HepG2 (cell line): ENCODE data around the gene TMEM39A. TPM values are rescaled to one million over a fixed set of nuclear protein-coding genes. Genes with fewer than 3 reads are reported as not detected.

ENCODE experiments used
- CCDC6 ChIP-seq: sonication (generic); formaldehyde crosslinking; IDR thresholded peaks from 2 replicates; pipeline ENCODE4 v1.8.1; 2022; ENCODE audit warnings: mild to moderate bottlenecking, missing genetic modification reagents, moderate library complexity
- CHD2 ChIP-seq: IDR thresholded peaks from 2 replicates; pipeline ENCODE4 v1.6.1; 2011; ENCODE audit warnings: low read depth, low read length, improper control_type of control experiment
- HHEX ChIP-seq: IDR thresholded peaks from 2 replicates; pipeline ENCODE4 v1.6.1; 2016; ENCODE audit warnings: control low read depth
- MAFF ChIP-seq: IDR thresholded peaks from 2 replicates; pipeline ENCODE4 v1.6.1; 2011; ENCODE audit warnings: low read depth, low read length, improper control_type of control experiment
- MIER3 ChIP-seq: IDR thresholded peaks from 2 replicates; pipeline ENCODE4 v1.6.1; 2016; ENCODE audit warnings: missing compliant biosample characterization, borderline replicate concordance
- NCOR1 ChIP-seq: fragments of 200-600 bp; sonication (generic); IDR thresholded peaks from 2 replicates; pipeline ENCODE4 v1.7.0; 2017; ENCODE audit warnings: antibody characterized with exemption, low read length, borderline replicate concordance
- TEAD3 ChIP-seq: optimal IDR thresholded peaks from 2 replicates; pipeline ENCODE3; 2016; ENCODE audit warnings: borderline replicate concordance
- TRIM24 ChIP-seq: sonication (generic); formaldehyde crosslinking; IDR thresholded peaks from 2 replicates; pipeline ENCODE4 v1.8.0; 2022; ENCODE audit warnings: mild to moderate bottlenecking, missing genetic modification reagents
- ZBTB42 ChIP-seq: sonication (generic); formaldehyde crosslinking; IDR thresholded peaks from 2 replicates; pipeline ENCODE4 v1.5.0; 2020; ENCODE audit warnings: mild to moderate bottlenecking, missing genetic modification reagents
- ZKSCAN1 ChIP-seq: fragments of 150-350 bp; IDR thresholded peaks from 2 replicates; pipeline ENCODE4 v1.6.1; 2014; ENCODE audit warnings: low read length
- ZNF430 ChIP-seq: sonication (generic); formaldehyde crosslinking; IDR thresholded peaks from 2 replicates; pipeline ENCODE4 v1.9.0; 2021; ENCODE audit warnings: mild to moderate bottlenecking, missing genetic modification reagents
- ZNF441 ChIP-seq: sonication (generic); formaldehyde crosslinking; IDR thresholded peaks from 2 replicates; pipeline ENCODE4 v1.7.0; 2021; ENCODE audit warnings: missing genetic modification reagents, borderline replicate concordance
- ZNF570 ChIP-seq: sonication (generic); formaldehyde crosslinking; IDR thresholded peaks from 2 replicates; pipeline ENCODE4 v1.4.0; 2020; ENCODE audit warnings: mild to moderate bottlenecking, missing genetic modification reagents, borderline replicate concordance
- polyA plus RNA-seq, 8 experiments: library from polyadenylated mRNA; depleted of rRNA in 3 of 8; stranded (reverse) in 7 of 8; unstranded in 1 of 8; fragments of >200 nt; fragmentation: Illumina TruSeq in 4 of 8; extraction: Trizol in 4 of 8; gene quantifications; 2 replicates each; pipeline versions ENCODE4 v1.2.1 to v1.2.3, GENCODE V29; 2011 to 2016; ENCODE audit warnings: low read depth in 4 of 8, missing spikeins in 1 of 8, mixed read lengths in 1 of 8; ENCODE audit not compliant: insufficient read depth in 1 of 8
- total RNA-seq, 5 experiments: library from RNA; depleted of rRNA; stranded (reverse); fragments of >200 nt; fragmentation: Illumina TruSeq; extraction: Trizol; gene quantifications; 2 replicates each; pipeline ENCODE4 v1.2.3, GENCODE V29; 2016; ENCODE audit warnings: low read depth in 1 of 5
- TF ChIP-seq, protein P1 (sequence below): IDR thresholded peaks from 2 replicates; pipeline ENCODE4 v1.6.1; 2016; ENCODE audit warnings: mild to moderate bottlenecking, missing biosample characterization, missing genetic modification reagents
- TF ChIP-seq, protein P2 (sequence below): sonication (generic); formaldehyde crosslinking; IDR thresholded peaks from 2 replicates; pipeline ENCODE4 v1.4.0; 2020; ENCODE audit warnings: missing genetic modification reagents
- TF ChIP-seq, protein P3 (sequence below): sonication (generic); formaldehyde crosslinking; IDR thresholded peaks from 2 replicates; pipeline ENCODE4 v1.4.0; 2020; ENCODE audit warnings: missing genetic modification reagents
- TF ChIP-seq, protein P4 (sequence below): sonication (generic); formaldehyde crosslinking; IDR thresholded peaks from 2 replicates; pipeline ENCODE4 v1.5.0; 2020; ENCODE audit warnings: missing genetic modification reagents
- TF ChIP-seq, protein P5 (sequence below): sonication (generic); formaldehyde crosslinking; conservative IDR thresholded peaks from 2 replicates; pipeline ENCODE4 v1.4.0; 2020; ENCODE audit warnings: missing genetic modification reagents
- TF ChIP-seq, protein P6 (sequence below), 2 experiments: IDR thresholded peaks; 2 replicates each; pipeline ENCODE4 v1.6.1; 2011 to 2012; ENCODE audit warnings: low read length in 2 of 2, borderline replicate concordance in 1 of 2, low read depth in 1 of 2, mild to moderate bottlenecking in 1 of 2, moderate library complexity in 1 of 2

Gene TMEM39A
- total and polyA plus RNA-seq, 2 of the 13 experiments (the other 11 are each of a cell fraction or from before 2014, with no cell fraction given), result 55.8 to 64.9 TPM

DNA sequence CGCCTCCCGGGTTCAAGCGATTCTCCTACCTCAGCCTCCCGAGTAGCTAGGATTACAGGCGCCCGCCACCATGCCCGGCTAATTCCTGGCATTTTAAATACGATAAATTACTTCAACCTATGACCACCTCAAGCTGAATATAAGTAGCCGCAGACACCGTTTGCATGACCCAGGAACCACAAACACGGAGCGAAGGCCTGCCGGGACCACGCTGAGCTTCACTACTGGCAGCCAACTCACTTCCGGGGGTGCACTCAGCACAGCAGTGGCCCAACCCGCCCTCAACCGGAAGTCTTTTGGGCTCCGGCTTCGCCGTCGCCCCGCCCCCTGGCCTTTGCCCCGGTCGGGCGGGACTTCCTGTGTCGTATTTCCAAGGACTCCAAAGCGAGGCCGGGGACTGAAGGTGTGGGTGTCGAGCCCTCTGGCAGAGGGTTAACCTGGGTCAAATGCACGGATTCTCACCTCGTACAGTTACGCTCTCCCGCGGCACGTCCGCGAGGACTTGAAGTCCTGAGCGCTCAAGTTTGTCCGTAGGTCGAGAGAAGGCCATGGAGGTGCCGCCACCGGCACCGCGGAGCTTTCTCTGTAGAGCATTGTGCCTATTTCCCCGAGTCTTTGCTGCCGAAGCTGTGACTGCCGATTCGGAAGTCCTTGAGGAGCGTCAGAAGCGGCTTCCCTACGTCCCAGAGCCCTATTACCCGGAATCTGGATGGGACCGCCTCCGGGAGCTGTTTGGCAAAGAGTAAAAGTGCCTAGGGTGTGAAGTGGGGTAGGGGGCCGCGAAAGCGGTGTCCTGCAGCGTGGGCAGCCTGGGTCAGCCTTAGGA, 35.0 kb upstream of the TMEM39A start, which contains the start of gene TIMMDC1 (continued):
- TF ChIP-seq, protein P1, sequence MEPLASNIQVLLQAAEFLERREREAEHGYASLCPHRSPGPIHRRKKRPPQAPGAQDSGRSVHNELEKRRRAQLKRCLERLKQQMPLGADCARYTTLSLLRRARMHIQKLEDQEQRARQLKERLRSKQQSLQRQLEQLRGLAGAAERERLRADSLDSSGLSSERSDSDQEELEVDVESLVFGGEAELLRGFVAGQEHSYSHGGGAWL, result peak; percentile 63; the same call in 1 of the 2 replicates
- no peak for TF ChIP-seq HHEX (CRISPR knock-in tag)
- TF ChIP-seq CCDC6 (CRISPR knock-in tag), result no peak; the same call in 1 of the 2 replicates
- no peak for TF ChIP-seq ZNF570 (CRISPR knock-in tag)
- no peak for TF ChIP-seq NCOR1
- no peak; the same call in 1 of the 2 replicates for TF ChIP-seq CHD2
- TF ChIP-seq, protein P2, sequence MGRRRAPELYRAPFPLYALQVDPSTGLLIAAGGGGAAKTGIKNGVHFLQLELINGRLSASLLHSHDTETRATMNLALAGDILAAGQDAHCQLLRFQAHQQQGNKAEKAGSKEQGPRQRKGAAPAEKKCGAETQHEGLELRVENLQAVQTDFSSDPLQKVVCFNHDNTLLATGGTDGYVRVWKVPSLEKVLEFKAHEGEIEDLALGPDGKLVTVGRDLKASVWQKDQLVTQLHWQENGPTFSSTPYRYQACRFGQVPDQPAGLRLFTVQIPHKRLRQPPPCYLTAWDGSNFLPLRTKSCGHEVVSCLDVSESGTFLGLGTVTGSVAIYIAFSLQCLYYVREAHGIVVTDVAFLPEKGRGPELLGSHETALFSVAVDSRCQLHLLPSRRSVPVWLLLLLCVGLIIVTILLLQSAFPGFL (CRISPR knock-in tag), result no peak
- TF ChIP-seq, protein P3, sequence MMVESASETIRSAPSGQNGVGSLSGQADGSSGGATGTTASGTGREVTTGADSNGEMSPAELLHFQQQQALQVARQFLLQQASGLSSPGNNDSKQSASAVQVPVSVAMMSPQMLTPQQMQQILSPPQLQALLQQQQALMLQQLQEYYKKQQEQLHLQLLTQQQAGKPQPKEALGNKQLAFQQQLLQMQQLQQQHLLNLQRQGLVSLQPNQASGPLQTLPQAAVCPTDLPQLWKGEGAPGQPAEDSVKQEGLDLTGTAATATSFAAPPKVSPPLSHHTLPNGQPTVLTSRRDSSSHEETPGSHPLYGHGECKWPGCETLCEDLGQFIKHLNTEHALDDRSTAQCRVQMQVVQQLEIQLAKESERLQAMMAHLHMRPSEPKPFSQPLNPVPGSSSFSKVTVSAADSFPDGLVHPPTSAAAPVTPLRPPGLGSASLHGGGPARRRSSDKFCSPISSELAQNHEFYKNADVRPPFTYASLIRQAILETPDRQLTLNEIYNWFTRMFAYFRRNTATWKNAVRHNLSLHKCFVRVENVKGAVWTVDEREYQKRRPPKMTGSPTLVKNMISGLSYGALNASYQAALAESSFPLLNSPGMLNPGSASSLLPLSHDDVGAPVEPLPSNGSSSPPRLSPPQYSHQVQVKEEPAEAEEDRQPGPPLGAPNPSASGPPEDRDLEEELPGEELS, result no peak; the same call in 1 of the 2 replicates
- TF ChIP-seq, protein P4, sequence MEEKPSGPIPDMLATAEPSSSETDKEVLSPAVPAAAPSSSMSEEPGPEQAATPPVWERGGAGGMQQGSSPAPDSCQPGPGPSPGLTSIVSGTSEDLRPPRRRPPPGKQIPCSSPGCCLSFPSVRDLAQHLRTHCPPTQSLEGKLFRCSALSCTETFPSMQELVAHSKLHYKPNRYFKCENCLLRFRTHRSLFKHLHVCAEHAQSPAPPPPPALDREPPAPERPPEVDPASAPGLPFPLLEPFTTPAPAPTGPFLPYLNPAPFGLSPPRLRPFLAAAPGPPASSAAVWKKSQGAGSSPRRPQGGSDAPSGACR, result no peak
- peak; percentile 74; the same call in 1 of the 2 replicates for TF ChIP-seq MIER3 (CRISPR knock-in tag)
- TF ChIP-seq, protein P5, sequence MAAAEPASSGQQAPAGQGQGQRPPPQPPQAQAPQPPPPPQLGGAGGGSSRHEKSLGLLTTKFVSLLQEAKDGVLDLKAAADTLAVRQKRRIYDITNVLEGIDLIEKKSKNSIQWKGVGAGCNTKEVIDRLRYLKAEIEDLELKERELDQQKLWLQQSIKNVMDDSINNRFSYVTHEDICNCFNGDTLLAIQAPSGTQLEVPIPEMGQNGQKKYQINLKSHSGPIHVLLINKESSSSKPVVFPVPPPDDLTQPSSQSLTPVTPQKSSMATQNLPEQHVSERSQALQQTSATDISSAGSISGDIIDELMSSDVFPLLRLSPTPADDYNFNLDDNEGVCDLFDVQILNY (CRISPR knock-in tag), result no peak
- no peak for TF ChIP-seq ZBTB42 (CRISPR knock-in tag)
- TF ChIP-seq, protein P6, sequence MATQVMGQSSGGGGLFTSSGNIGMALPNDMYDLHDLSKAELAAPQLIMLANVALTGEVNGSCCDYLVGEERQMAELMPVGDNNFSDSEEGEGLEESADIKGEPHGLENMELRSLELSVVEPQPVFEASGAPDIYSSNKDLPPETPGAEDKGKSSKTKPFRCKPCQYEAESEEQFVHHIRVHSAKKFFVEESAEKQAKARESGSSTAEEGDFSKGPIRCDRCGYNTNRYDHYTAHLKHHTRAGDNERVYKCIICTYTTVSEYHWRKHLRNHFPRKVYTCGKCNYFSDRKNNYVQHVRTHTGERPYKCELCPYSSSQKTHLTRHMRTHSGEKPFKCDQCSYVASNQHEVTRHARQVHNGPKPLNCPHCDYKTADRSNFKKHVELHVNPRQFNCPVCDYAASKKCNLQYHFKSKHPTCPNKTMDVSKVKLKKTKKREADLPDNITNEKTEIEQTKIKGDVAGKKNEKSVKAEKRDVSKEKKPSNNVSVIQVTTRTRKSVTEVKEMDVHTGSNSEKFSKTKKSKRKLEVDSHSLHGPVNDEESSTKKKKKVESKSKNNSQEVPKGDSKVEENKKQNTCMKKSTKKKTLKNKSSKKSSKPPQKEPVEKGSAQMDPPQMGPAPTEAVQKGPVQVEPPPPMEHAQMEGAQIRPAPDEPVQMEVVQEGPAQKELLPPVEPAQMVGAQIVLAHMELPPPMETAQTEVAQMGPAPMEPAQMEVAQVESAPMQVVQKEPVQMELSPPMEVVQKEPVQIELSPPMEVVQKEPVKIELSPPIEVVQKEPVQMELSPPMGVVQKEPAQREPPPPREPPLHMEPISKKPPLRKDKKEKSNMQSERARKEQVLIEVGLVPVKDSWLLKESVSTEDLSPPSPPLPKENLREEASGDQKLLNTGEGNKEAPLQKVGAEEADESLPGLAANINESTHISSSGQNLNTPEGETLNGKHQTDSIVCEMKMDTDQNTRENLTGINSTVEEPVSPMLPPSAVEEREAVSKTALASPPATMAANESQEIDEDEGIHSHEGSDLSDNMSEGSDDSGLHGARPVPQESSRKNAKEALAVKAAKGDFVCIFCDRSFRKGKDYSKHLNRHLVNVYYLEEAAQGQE (IDR thresholded peaks at IDR 0.05; ENCODE audit: borderline replicate concordance in 1 of 2, low read depth in 1 of 2, low read length in 2 of 2), result 0 out of 4 replicates have a peak, but pooled peaks of 1 of the 2 experiments have one; percentile 14
- no peak for TF ChIP-seq ZNF441 (CRISPR knock-in tag)
- TF ChIP-seq TEAD3 (CRISPR knock-in tag), result peak; percentile 44
- TF ChIP-seq TRIM24, result 0 out of 2 replicates have a peak, but pooled peaks have one; percentile 17
- no peak; the same call in none of the 2 replicates for TF ChIP-seq ZNF430 (CRISPR knock-in tag)
- no peak for TF ChIP-seq MAFF
- no peak for TF ChIP-seq ZKSCAN1
